ENCODE results near the gene ANXA4.
"Not testable (repeated sequence)": the region's sequence is repeated elsewhere in the genome, so short reads cannot be mapped to it uniquely, and the experiment has no call there.

The ANXA4 gene

GRCh38 chr2:69721022-69721421 is 20.9 kb upstream of the ANXA4 start:
- DNase-seq = no peak

DNA sequence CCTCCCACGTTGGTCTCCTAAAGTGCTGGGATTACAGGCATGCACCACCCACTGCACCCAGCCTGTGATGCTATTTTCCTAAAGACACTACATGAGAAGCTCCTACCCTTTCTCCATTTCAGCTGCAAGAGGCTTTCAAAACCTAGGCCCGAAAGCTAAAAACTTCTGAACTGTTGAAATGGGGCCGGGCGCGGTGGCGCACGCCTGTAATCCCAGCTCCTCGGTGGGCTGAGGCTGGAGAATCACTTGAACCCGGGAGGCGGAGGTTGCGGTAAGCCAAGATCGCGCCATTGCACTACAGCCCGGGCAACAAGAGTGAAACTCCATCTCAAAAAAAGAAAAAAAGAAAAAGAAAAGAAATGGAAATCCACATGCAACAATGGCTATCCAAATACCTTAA is 18.1 kb upstream of the ANXA4 start:
- no peak for DNase-seq

DNA sequence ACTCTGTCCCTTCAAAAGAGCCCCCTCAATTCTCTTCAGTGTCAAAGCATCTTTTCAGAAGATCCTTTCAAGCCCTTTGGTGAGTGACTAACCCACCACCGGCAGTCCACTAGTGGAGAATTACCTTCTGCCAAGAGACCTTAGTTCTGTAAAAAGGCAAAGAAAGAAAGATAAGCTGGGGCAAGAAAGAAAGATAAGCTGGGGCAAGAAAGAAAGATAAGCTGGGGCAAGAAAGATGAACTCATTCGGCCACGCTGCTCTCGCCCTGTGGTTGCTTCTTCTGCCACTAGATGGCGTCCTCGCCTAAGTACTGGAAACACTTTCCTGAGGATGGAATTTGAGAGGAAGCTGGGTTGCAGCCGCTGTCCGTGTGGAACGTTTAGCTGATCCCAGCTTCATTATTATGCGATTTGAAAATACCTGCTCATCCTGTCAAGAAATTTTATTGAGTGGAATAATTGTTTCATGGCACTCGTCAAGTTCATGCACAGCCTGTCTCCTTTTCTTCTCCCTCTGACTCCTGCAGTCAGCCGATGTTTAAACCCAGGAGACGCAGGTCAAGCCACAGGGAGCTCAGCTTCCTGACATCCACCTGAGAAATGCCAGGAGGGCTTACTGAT is 17.3 kb upstream of the ANXA4 start:
- peak; percentile 72 for DNase-seq

DNA sequence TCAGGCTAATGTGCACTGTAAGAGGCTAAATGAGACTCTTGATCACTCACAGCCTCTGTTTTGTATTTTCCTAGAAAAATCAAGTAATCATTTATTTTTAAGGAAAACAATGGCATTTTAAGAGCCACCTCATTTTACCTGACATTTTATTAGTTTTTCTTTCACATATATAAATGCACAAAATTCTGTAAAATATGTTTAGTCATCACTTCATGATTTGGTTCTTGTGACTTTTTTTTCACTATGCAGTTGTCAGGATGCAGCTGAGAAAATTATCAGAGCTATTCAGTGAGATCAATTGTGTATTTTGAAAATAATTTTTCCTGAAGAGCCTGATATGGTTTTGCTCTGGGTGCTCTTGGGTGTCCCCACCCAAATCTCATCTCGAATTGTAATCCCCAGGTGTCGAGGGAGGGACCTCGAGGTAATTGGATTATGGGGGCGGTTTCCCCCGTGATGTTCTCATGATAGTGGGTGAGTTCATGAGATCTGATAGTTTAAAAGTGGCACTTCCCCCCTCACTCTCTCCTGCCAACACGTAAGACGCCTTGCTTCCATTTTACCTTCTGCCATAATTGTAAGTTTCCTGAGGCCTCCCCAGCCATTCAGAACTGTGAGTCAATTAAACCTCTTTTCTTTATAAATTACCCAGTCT is 16.1 kb upstream of the ANXA4 start:
- no peak for DNase-seq

- no peak for DNase-seq
These were observed 12.7 kb upstream of the ANXA4 start for GRCh38 chr2:69729266-69729665.

DNA sequence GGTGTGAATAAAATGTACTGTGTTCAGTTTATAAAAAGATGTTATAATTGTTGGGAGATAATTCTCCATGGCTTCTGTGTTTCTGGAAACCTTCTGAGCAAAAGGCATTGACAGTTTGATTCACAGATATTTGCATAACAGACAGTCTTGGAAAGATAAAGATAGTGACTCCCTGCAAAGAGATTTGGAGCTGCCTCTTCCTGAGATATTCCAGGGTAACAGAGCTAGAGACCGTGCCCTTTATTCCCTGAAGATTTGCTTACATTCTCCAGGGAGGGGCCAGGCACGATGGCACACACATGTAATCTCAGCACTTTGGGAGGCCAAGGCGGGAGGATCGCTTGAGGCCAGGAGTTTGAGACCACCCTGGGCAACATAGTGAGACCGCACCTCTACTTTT is 12.2 kb upstream of the ANXA4 start:
- no peak for DNase-seq

DNA sequence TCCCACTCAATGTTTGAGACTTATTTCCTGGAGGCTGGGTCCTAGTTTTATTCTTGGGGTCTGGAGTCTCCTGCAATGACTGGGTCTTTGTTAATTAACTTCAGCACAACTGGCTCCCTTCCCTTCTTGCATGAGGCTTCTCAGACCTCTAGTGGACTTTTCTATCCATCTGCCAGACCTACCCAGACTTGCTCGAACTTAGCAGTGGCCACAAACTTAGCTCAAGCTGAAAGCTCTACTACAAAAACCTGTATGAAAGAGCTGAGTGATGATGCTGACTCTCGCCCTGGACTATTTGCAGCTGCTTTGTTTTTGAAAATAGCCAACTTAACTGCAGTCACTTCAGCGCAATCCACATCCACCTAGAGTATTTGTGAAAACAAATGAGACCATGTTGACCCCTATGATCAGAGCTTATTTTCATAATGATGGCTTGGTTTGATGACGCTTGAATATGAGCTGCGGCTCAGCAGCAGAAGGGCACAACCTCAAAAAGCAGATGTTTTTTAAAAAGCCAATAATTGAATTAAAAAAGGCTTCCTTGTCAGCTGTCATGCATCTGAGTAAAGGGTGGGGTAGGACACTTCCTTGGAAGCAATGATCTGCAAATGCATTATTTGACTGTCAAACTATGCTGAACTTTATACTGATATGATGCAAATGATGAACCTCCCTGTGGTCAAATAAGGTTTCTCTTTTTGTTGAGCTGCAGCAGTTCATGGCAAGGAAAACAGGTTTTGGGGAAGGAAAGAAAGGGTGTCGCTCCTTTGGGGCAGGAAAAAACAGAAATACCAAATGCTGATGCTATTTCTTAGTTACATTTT is 10.6 kb upstream of the ANXA4 start:
- DNase-seq = no peak

DNA sequence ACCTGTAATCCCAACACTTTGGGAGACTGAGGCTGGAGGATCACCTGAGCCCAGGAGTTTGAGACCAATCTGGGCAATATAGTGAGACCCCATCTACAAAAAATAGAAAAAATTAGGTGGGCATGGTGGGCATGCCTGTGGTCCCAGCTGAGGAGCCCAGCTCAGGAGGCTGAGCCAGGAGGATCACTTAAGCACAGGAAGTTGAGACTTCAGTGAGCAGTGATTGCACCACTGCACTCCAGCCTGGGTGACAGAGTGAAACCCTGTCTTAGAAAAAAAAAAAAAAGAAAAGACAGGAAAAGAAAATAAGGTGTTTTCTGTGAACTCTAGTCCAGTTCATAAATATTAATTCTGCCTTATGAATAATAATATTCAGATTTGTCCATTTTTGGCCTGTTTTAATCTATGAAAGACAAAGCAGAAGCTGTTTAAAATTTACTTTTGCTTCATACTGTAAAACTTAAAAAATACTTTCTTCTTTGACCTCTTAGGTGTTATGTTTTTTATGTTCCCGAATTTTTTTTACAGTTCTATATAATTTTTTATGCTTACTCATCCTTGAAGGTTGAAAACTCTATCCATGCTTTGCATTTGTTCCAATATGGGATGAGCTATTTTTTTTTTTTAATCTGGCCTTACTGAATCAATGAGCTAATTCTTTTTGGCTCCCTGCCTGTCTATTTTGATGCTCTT is 8.4 kb upstream of the ANXA4 start:
- DNase-seq = no peak

- no peak for DNase-seq
These were observed 7.8 kb upstream of the ANXA4 start for GRCh38 chr2:69734035-69734611.

DNA sequence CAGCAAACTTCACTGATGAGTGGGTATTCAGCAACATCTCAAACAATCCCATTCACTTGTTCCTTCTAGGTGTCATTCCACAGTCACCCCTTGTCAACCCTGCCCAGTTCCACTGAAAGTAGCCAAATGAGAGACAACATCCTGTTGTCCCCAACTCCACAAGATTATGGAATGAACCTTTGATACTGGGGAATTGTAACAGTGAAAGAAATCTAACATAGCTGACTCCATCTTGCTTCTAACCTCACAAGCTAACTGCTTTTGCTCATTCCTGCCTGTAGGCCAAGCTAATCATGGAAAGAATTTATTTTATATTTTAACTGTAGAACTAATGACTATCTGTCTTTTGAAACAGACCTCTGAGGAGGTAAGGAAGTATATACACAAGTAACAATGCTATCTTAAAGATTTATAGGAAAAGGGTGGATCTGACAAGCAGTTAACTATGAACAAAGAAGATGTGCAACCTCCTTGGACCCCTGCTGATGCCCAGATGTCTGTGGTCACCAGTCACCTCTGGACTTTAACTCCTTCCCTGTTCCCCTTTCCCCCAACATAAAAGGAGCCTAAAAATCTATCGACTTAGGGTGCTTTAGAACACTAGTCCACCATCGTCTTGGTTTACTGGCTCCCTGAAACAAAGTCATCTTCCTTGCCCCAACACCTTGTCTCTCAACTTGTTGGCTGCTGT is 6.9 kb upstream of the ANXA4 start:
- DNase-seq = no peak

GRCh38 chr2:69735686-69736085 is 6.2 kb upstream of the ANXA4 start:
- DNase-seq = no peak

DNA sequence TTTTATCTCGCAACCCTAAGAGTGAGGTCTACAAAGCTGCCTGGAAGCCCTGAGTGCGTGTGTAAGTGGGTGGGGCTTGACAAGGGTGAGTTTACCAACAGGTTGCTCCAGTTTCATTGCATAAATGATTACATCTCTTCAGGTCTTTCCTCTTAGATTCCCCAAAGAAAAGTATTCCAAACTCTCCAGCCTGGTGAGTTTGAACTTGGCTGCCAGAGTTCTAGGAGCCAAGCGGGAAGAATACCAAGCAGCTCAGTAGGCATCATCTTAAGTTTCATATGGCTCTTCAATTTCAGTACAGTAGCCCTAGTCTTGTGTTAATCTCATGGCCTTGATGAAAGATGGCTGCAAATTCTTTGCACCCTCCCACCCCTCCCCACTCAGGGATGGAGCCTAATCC is 3.8 kb upstream of the ANXA4 start:
- not testable (repeated sequence) for DNase-seq

DNA sequence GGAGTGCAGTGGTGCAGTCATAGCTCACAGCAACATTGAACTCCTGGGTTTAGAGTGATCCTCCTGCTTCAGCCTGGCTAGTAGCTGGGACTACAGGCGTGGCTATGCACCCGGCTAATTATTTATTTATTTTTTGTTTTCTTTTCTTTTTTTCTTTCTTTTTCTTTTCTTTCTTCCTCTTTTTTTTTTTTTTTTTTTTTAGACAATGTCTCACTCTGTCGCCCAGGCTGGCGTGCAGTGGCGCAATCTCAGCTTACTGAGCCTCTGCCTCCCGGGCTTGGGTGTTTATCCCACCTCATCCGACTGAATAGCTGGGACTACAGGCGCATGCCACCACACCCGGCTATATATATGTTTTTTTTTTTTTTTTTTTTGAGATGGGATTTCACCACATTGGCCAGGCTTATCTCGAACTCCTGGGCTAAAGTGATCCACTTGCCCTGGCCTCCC is 1.4 kb upstream of the ANXA4 start:
- no peak for DNase-seq

DNA sequence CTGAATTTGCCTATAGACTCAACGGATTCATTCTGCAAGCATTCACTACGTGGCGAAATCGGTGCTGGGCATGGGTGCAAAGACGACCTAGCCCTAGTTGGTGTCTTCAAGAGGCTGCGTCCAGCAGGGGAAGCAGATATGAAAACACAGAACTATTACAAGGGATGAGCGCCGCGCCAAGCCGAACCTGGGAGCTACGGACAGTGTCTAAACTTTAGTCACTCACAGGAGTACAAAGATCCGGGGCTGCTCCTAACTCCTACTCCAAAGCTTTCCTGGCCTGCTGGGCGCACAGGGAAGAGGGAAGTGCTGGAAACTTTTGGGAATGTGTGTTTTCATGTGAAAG is 732 bp upstream of the ANXA4 start:
- no peak for DNase-seq

DNA sequence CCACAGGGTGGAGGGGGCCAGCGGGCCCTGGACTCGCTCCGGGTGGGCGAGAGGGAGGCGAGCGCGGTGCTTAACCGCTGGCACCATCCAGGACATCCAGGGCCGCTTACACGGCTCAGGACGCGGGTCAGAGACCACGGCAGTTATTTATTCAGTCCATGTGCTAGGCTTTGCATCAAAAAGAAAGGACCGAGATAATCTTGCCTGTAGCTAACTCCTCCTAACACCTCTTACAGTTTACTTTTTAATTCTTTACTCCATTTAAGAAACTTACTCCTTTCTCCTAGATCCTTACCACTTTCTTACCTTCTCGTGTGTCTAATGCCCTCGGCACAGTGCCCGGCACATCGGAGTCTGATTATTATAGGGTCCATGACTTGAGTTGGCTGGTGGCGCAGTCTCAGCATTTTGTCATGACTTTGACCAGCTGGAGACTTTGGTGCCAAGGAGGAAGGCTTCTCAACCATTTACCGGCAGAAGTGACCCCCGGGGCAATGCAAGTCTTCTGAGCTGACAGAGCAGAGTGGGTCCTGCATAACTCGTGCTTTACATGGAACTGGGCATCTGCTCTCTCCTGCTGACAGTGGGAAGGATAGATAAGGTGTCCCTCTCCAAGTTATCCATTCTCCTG is 503 bp downstream of the ANXA4 start:
- no peak for DNase-seq

- DNase-seq = no peak
These were observed 1.9 kb downstream of the ANXA4 start for GRCh38 chr2:69743847-69744264.

DNA sequence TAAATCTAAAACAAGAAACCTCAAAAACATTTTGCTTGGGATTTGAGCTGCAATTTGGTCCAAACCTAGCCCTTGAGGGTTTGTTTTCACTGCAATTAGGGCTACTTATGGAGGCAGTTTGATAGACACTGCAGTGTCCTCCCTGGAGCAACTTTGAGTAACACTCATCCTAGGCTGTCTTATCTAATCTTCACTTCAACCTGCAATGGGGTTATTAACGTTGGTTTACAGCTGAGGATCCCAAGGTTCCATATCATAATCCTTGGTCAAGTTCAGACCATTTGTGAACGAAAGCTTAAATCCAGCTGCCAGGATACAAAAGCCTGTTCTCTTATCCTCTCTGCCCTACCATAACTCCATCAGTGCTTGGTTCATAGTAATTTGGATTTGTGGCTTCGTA is 2.5 kb downstream of the ANXA4 start:
- DNase-seq = no peak

DNA sequence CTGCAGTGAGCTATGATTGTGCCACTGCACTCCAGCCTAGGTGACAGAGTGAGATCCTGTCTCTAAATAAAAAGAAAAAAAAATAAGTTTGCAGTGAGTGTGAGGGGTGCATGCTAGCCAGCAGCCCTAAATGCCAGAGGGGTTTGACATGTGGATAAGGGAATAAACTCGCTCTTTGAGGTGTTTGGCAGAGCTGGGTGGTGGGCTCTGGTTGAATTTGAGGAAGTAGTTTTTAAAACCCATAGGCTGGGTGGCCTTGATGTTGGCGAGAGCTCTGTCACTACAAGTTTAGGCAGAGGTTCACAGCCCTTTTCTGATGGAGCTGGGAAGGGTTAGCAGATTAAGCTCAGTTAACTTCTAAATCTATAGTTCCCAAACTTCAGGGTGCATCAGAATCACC is 3.1 kb downstream of the ANXA4 start:
- DNase-seq = no peak

DNA sequence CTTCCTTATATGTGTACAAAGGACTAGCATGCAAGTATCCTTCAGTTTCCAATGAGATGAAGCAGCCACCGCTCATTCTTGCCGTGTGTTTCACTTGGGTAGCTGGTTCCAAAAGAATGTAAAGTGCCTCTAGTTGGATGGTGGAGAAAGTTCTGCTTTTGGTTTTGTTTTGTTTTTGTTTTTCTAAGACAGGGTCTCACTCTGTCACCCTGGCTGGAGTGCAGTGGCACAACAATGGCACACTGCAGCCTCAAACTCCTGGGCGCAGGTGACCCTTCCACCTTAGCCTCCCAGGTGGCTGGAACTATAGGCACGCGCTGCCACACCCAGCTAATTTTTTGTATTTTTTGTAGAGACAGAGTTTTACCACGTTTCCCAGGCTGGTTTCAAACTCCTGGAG is 8.3 kb downstream of the ANXA4 start:
- no peak for DNase-seq

- no peak for DNase-seq
These were observed 11.9 kb downstream of the ANXA4 start for GRCh38 chr2:69753659-69754363.

GRCh38 chr2:69754633-69755032 is 12.7 kb downstream of the ANXA4 start:
- DNase-seq = no peak

All from NCI-H1436 (cell line).